ENCODE results near the gene RPS6KA4. TPM values are rescaled to one million over a fixed set of nuclear protein-coding genes. Genes with fewer than 3 reads are reported as not detected.
"Not testable (repeated sequence)": the region's sequence is repeated elsewhere in the genome, so short reads cannot be mapped to it uniquely, and the experiment has no call there.

RPS6KA4 gene
- total RNA-seq (ENCODE audit: low replicate concordance), result 47.3 and 72.1 TPM in 2 replicates

DNA sequence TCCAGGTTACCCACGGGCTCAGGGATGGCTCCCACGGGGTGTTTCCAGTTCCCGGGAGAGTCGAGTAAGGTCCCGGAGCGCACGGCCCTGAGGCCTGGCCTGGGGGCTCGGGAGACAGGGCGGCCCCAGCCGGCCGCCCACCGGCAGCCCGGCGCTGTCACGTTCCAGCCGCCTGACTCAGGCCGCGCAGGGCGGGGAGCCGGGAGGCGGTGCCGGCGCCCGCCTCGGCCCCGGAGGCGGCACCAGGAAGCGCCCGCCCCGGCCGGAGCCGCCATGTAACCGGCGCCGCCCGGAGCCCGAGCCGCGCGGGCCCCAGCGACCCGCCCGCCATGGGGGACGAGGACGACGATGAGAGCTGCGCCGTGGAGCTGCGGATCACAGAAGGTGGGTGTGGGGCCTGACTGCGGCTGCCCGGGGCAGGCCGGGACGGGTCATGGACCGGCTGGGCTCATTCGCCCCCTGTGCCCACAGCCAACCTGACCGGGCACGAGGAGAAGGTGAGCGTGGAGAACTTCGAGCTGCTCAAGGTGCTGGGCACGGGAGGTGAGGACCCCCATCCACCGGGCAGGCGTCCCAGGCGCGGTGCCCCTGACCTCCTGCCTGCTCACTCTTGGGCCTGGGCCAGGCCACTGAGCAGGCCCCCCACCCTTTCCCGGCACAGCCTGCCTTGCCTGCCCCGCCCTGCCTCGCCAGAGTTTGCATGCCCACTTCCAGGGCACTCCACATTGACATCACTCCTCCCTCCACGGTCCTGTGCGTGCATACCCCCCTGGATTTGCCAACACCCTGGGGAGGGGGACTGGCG lies at the start of gene RPS6KA4:
Gene RPS6KA4, plus strand, starts transcription at position 256 of the 805 bp plus-strand sequence. Its CDS starts 74 bp downstream, at position 330.
- TF ChIP-seq, protein P1, sequence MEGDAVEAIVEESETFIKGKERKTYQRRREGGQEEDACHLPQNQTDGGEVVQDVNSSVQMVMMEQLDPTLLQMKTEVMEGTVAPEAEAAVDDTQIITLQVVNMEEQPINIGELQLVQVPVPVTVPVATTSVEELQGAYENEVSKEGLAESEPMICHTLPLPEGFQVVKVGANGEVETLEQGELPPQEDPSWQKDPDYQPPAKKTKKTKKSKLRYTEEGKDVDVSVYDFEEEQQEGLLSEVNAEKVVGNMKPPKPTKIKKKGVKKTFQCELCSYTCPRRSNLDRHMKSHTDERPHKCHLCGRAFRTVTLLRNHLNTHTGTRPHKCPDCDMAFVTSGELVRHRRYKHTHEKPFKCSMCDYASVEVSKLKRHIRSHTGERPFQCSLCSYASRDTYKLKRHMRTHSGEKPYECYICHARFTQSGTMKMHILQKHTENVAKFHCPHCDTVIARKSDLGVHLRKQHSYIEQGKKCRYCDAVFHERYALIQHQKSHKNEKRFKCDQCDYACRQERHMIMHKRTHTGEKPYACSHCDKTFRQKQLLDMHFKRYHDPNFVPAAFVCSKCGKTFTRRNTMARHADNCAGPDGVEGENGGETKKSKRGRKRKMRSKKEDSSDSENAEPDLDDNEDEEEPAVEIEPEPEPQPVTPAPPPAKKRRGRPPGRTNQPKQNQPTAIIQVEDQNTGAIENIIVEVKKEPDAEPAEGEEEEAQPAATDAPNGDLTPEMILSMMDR (IDR thresholded peaks at IDR 0.05; ENCODE audit: insufficient read depth, low read length), result no peak
- H3K4me3 ChIP-seq (ENCODE audit: low read depth, low read length), result peak within 1 kb of the TSS; percentile 92
- DNase-seq (ENCODE audit: low read depth), result peak; percentile 42

DNA sequence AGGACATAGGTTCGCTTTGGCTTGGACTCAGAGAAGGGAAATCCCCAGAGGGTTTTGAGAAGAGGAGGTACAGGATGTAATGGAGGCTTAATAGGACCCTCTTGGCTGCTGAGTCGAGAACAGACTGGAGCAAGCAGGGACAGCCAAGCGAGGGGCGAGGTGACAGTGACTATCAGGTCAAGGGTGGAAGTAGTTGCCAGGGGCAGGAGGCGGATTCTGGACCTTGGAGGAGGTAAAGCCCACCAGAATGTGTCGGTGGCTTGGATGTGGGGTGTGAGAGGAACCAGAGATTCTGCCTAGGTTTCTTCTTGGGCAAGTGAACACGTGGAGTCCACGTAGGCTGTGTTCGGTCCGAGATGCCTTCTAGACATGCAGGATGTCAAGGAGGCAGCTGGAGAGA lies 46.0 kb upstream of the RPS6KA4 start:
- TF ChIP-seq, protein P1 (IDR thresholded peaks at IDR 0.05; ENCODE audit: insufficient read depth, low read length), result no peak
- H3K4me3 ChIP-seq (ENCODE audit: low read depth, low read length), result no peak overlapping the region
- DNase-seq (ENCODE audit: low read depth), result no peak

DNA sequence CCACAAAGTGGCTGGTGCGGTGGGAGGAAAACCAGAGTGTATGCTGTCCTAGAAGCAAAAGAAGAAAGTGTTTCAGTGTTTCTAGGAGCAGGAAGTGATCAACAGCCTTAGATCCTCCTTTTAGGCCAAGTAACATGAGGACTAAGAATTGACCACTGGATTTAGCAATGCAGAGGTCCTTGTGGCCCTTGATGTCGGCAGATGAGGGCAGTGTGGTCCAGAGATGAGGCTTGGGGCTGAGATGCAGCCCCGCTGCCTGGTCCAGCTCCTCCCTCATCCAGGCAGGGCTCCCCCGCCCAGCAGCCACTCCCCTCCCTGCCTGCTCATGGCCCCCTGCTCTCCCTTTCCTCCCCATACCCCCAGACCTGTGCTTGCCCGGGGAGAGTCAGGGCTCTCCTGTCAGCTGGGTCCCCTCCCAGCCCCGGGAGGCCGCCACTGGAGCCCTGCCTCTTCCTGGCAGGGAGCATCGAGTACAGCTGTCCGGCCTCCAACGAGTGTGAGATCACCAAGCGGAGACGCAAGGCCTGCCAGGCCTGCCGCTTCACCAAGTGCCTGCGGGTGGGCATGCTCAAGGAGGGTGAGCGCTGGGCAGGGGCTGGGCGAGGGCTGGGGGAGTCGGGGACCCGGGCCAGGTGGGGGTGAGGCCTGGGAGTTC lies 45.3 kb upstream of the RPS6KA4 start:
- peak; percentile 77 for DNase-seq (ENCODE audit: low read depth)
- peak overlapping the region; percentile 62 for H3K4me3 ChIP-seq (ENCODE audit: low read depth, low read length)
- TF ChIP-seq, protein P1 (IDR thresholded peaks at IDR 0.05; ENCODE audit: insufficient read depth, low read length), result peak; percentile 30

DNA sequence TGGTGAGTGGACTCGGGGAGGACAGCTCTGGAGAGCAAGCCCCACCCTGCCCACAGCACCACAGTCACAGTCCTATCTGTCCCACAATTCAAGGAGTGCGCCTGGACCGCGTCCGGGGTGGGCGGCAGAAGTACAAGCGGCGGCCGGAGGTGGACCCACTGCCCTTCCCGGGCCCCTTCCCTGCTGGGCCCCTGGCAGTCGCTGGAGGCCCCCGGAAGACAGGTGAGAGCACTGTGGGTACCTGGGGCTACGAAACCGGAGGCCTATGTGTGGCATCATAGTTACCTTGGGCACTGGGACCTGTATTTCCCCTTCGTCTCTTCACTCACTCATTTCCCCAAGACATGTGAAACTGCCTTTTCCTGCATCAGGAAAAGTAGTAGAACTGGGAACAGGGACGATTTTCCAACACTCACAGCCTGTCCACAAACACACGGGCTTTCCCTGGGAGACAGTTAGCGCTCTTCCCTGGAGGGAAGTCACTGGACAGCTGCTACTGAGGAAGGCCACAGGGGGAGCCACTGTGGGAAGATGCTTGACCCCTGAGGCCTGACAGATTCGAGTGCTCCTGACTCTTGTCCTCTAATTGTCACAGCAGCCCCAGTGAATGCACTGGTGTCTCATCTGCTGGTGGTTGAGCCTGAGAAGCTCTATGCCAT lies 44.7 kb upstream of the RPS6KA4 start:
- DNase-seq (ENCODE audit: low read depth), result no peak
- TF ChIP-seq, protein P1 (IDR thresholded peaks at IDR 0.05; ENCODE audit: insufficient read depth, low read length), result peak; percentile 24
- peak overlapping the region; percentile 62 for H3K4me3 ChIP-seq (ENCODE audit: low read depth, low read length)

DNA sequence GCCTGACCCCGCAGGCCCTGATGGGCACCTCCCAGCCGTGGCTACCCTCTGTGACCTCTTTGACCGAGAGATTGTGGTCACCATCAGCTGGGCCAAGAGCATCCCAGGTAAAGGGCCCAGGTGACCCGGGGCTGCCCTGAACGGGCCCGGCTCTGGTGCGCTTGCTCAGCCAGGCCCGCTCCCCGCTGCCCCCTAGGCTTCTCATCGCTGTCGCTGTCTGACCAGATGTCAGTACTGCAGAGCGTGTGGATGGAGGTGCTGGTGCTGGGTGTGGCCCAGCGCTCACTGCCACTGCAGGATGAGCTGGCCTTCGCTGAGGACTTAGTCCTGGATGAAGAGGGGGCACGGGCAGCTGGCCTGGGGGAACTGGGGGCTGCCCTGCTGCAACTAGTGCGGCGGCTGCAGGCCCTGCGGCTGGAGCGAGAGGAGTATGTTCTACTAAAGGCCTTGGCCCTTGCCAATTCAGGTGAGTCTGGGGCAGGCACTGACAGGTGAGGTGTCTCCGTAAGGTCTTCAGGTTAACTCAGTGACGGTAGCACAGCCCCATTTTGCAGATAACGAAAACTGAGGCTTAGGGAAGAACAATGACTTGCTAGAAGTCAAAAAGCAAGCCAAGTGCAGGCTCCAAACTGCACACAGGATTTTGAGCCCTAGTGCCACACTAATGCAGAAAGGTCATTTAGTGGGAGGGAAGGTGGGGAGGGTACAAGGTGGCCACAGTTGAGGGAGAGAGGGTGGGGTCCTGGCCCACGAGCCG lies 44.0 kb upstream of the RPS6KA4 start:
- no peak for DNase-seq (ENCODE audit: low read depth)
- TF ChIP-seq, protein P1 (IDR thresholded peaks at IDR 0.05; ENCODE audit: insufficient read depth, low read length), result no peak

DNA sequence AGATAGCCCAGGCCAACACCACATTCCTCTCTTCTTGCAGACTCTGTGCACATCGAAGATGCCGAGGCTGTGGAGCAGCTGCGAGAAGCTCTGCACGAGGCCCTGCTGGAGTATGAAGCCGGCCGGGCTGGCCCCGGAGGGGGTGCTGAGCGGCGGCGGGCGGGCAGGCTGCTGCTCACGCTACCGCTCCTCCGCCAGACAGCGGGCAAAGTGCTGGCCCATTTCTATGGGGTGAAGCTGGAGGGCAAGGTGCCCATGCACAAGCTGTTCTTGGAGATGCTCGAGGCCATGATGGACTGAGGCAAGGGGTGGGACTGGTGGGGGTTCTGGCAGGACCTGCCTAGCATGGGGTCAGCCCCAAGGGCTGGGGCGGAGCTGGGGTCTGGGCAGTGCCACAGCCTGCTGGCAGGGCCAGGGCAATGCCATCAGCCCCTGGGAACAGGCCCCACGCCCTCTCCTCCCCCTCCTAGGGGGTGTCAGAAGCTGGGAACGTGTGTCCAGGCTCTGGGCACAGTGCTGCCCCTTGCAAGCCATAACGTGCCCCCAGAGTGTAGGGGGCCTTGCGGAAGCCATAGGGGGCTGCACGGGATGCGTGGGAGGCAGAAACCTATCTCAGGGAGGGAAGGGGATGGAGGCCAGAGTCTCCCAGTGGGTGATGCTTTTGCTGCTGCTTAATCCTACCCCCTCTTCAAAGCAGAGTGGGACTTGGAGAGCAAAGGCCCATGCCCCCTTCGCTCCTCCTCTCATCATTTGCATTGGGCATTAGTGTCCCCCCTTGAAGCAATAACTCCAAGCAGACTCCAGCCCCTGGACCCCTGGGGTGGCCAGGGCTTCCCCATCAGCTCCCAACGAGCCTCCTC lies 43.1 kb upstream of the RPS6KA4 start:
- not testable (repeated sequence) for DNase-seq (ENCODE audit: low read depth)
- peak overlapping the region; percentile 22 for H3K4me3 ChIP-seq (ENCODE audit: low read depth, low read length)

More for the DNA sequence above, 44.0 kb upstream of the RPS6KA4 start:
- no peak overlapping the region for H3K4me3 ChIP-seq (ENCODE audit: low read depth, low read length)

Measured in fibroblast of the aortic adventitia (primary cell).